GM23338 (cell line): ENCODE results near the gene CES4A. TPM values are rescaled to one million over a fixed set of nuclear protein-coding genes. Genes with fewer than 3 reads are reported as not detected.

Experiments used
- ATAC-seq: fragments of 200-7000 bp; cut with Tn5 transposase; 3 replicates; pipeline ENCODE4 v1.9.1; 2020
- DNase-seq: peaks from one replicate; pipeline ENCODE4 v3.0.0-alpha.2; 2015; ENCODE audit warnings: low spot score
- H2AFZ ChIP-seq: fragments of 200-600 bp; sonication (generic); 2 replicates; pipeline ENCODE4 v1.8.0; 2016; ENCODE audit warnings: antibody characterized with exemption, mild to moderate bottlenecking, moderate library complexity
- H3F3A ChIP-seq: fragments of 200-600 bp; sonication (generic); replicated peaks from 2 replicates; pipeline ENCODE4 v1.8.0; 2017; ENCODE audit warnings: antibody characterized with exemption, mixed run types, low read depth
- H3K27ac ChIP-seq: fragments of 200-600 bp; sonication (generic); 2 replicates; pipeline ENCODE4 v1.6.1; 2016; ENCODE audit warnings: low read depth
- H3K27me3 ChIP-seq: fragments of 200-600 bp; sonication (generic); 2 replicates; pipeline ENCODE4 v1.8.0; 2016; ENCODE audit warnings: mild to moderate bottlenecking, mixed run types, moderate library complexity; ENCODE audit not compliant: insufficient read depth
- H3K36me3 ChIP-seq: fragments of 200-600 bp; sonication (generic); 2 replicates; pipeline ENCODE4 v1.8.0; 2016; ENCODE audit warnings: mild to moderate bottlenecking; ENCODE audit not compliant: insufficient read depth
- H3K4me1 ChIP-seq: fragments of 200-600 bp; sonication (generic); 2 replicates; pipeline ENCODE4 v1.8.0; 2016; ENCODE audit warnings: mild to moderate bottlenecking, moderate library complexity; ENCODE audit not compliant: insufficient read depth
- H3K4me2 ChIP-seq: fragments of 200-600 bp; sonication (generic); 2 replicates; pipeline ENCODE4 v1.7.1; 2017; ENCODE audit warnings: mixed run types
- H3K4me3 ChIP-seq: fragments of 200-600 bp; sonication (generic); 2 replicates; pipeline ENCODE4 v1.6.1; 2016; ENCODE audit warnings: mixed run types
- H3K79me2 ChIP-seq: fragments of 200-600 bp; sonication (generic); replicated peaks from 2 replicates; pipeline ENCODE4 v1.8.0; 2017; ENCODE audit warnings: mild to moderate bottlenecking; ENCODE audit not compliant: insufficient read depth
- H3K9me2 ChIP-seq: fragments of 200-600 bp; sonication (generic); 2 replicates; pipeline ENCODE4 v1.8.0; 2017; ENCODE audit not compliant: insufficient read depth
- H4K20me1 ChIP-seq: fragments of 200-600 bp; sonication (generic); replicated peaks from 2 replicates; pipeline ENCODE4 v1.8.0; 2017; ENCODE audit warnings: mild to moderate bottlenecking; ENCODE audit not compliant: insufficient read depth
- H3K27ac Mint-ChIP-seq: 2 replicates; pipeline ENCODE4 v1.8.0; 2020; ENCODE audit warnings: inconsistent platforms, mild to moderate bottlenecking, moderate library complexity, mixed read lengths
- H3K27me3 Mint-ChIP-seq: 3 replicates; pipeline ENCODE4 v1.8.0; 2022; ENCODE audit warnings: low read depth, mild to moderate bottlenecking, moderate library complexity, mixed read lengths, inconsistent platforms; ENCODE audit not compliant: insufficient read depth, poor library complexity
- H3K36me3 Mint-ChIP-seq: 3 replicates; pipeline ENCODE4 v1.8.0; 2021; ENCODE audit warnings: low read depth, mild to moderate bottlenecking, inconsistent platforms, moderate library complexity, mixed read lengths
- H3K4me1 Mint-ChIP-seq: 3 replicates; pipeline ENCODE4 v1.8.0; 2020; ENCODE audit warnings: mild to moderate bottlenecking, inconsistent platforms, mixed read lengths
- H3K4me3 Mint-ChIP-seq: 3 replicates; pipeline ENCODE4 v1.8.0; 2021; ENCODE audit warnings: moderate library complexity, mild to moderate bottlenecking, inconsistent platforms, mixed read lengths
- H3K9me3 Mint-ChIP-seq: 3 replicates; pipeline ENCODE4 v1.8.0; 2020; ENCODE audit warnings: moderate library complexity, mild to moderate bottlenecking, inconsistent platforms, mixed read lengths
- CTCF ChIP-seq, 2 experiments: fragments of 200-600 bp in 1 of 2; sonication (generic) in 1 of 2; conservative IDR thresholded peaks; 2 replicates each; pipeline versions ENCODE4 v1.5.1 to v1.6.1; 2016 to 2017; ENCODE audit warnings: antibody characterized with exemption in 2 of 2, low read depth in 2 of 2, mild to moderate bottlenecking in 2 of 2, moderate library complexity in 1 of 2
- EZH2 ChIP-seq: fragments of 200-600 bp; sonication (generic); IDR thresholded peaks from one replicate; pipeline ENCODE4 v1.8.0; 2017; ENCODE audit warnings: antibody characterized with exemption, mild to moderate bottlenecking, low read depth; ENCODE audit not compliant: unreplicated experiment
- EZH2phosphoT487 ChIP-seq: fragments of 200-600 bp; sonication (generic); IDR thresholded peaks from one replicate; pipeline ENCODE4 v1.8.1; 2018; ENCODE audit warnings: antibody characterized with exemption; ENCODE audit not compliant: unreplicated experiment
- JUNB ChIP-seq: IDR thresholded peaks from one replicate; pipeline ENCODE4 v1.6.1; 2016; ENCODE audit warnings: antibody characterized with exemption; ENCODE audit not compliant: unreplicated experiment
- STAT1 ChIP-seq: IDR thresholded peaks from one replicate; pipeline ENCODE4 v1.6.1; 2016; ENCODE audit warnings: antibody characterized with exemption; ENCODE audit not compliant: unreplicated experiment
- polyA plus RNA-seq: library from polyadenylated mRNA; unstranded; fragments of >200 nt; fragmentation: Nextera tagmentation; extraction: Ambion mirVana; gene quantifications from 2 replicates; pipeline ENCODE4 v1.2.1, GENCODE V29; 2016
- total RNA-seq: library from RNA; depleted of rRNA; stranded (reverse); fragments of >200 nt; shearing (Covaris generic); gene quantifications from 2 replicates; pipeline ENCODE4 v1.2.3, GENCODE V29; 2014

The CES4A gene
- total and polyA plus RNA-seq, 2 experiments from 2014 or later, result 0.10 to 0.42 TPM

GRCh38 chr16:67013233-67013822 lies 24.9 kb downstream of the CES4A start:
- peaks cover 4% of the 10 kb centered on the region; the same call in 1 of the 2 replicates for H3K4me1 ChIP-seq
- Mint-ChIP-seq H3K4me1 (no peaks in the 10 kb centered on the region; the same call in 2 of the 3 replicates), H3K4me3 (peak overlapping the region; percentile 61; the same call in 2 of the 3 replicates), H3K27ac (no peak overlapping the region), H3K27me3 (peaks cover 48% of the 10 kb centered on the region), H3K9me3 (no peaks in the 10 kb centered on the region), H3K36me3 (no peaks in the 10 kb centered on the region)
- peaks cover 57% of the 10 kb centered on the region for H3K27me3 ChIP-seq
- H2AFZ ChIP-seq, result peak overlapping the region; percentile 95
- H3K4me2 ChIP-seq, result peak overlapping the region; percentile 88
- H4K20me1 ChIP-seq, result no peaks in the 10 kb centered on the region
- H3F3A ChIP-seq, result no peaks in the 10 kb centered on the region
- no peak overlapping the region for H3K27ac ChIP-seq
- no peaks in the 10 kb centered on the region for H3K9me2 ChIP-seq
- ATAC-seq, result peak; percentile 3; the same call in 2 of the 3 replicates
- peak overlapping the region; percentile 64 for H3K4me3 ChIP-seq
- H3K79me2 ChIP-seq, result no peaks in the 10 kb centered on the region
- TF ChIP-seq STAT1, result no peak
- no peak for TF ChIP-seq EZH2phosphoT487
- TF ChIP-seq EZH2, result peak; percentile 35
- peak; percentile 32 for DNase-seq
- H3K36me3 ChIP-seq, result no peaks in the 10 kb centered on the region

- no peaks in the 10 kb centered on the region for H3K79me2 ChIP-seq
- TF ChIP-seq JUNB (no peak), EZH2 (peak; percentile 45), CTCF (conservative IDR thresholded peaks at IDR 0.05; ENCODE audit: low read depth in 2 of 2) (peak in 1 of 2 experiments; percentile 16; a peak in 1 of 4 replicates)
- H3K4me1 ChIP-seq, result peaks cover 4% of the 10 kb centered on the region; the same call in 1 of the 2 replicates
- Mint-ChIP-seq H3K27ac (no peak overlapping the region), H3K36me3 (no peaks in the 10 kb centered on the region), H3K9me3 (no peaks in the 10 kb centered on the region), H3K4me3 (peak overlapping the region; percentile 71), H3K4me1 (no peaks in the 10 kb centered on the region; the same call in 2 of the 3 replicates), H3K27me3 (peaks cover 48% of the 10 kb centered on the region)
- ATAC-seq, result peak; percentile 67
- H3K4me3 ChIP-seq, result peak overlapping the region; percentile 64
- H3K27ac ChIP-seq, result no peak overlapping the region
- no peaks in the 10 kb centered on the region for H3K9me2 ChIP-seq
- peaks cover 57% of the 10 kb centered on the region for H3K27me3 ChIP-seq
- peak overlapping the region; percentile 95 for H2AFZ ChIP-seq
- H3K4me2 ChIP-seq, result peak overlapping the region; percentile 88
- no peaks in the 10 kb centered on the region for H3K36me3 ChIP-seq
- DNase-seq, result peak; percentile 78
- H3F3A ChIP-seq, result no peaks in the 10 kb centered on the region
- H4K20me1 ChIP-seq, result no peaks in the 10 kb centered on the region
Measured at GRCh38 chr16:67013823-67014633, 25.6 kb downstream of the CES4A start.
